ENCODE data around the gene DDO. TPM values are rescaled to one million over a fixed set of nuclear protein-coding genes. Genes with fewer than 3 reads are reported as not detected.

DDO gene
- total RNA-seq, 6 donors from 2014 or later: 1.4 to 7.6 (median 3.2) TPM

DNA sequence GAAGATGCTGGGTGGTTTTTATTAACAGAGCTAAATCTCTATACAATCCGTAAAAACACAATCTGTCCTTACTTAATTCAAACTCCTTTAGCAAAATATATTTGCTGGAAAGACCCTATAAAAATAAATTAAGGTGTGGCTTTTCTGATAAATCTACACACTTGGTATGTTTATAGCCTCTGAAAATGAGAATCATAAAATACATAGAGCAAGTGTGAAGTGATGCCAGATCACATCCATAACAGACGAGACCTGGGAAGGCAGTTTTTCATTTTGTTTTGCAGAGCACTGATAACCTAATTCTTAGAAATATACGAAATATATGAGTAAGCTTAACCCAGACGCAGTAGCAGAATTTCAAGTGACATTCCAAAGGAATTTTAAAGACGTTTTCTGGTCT lies 10.4 kb upstream of the DDO start:
- Histone ChIP-seq H3K4me1 (no peaks in the 10 kb centered on the region), H3K36me3 (no peaks in the 10 kb centered on the region), H3K27me3 (no peaks in the 10 kb centered on the region), H3K27ac (no peak overlapping the region), H3K9me3 (no peaks in the 10 kb centered on the region), H3K4me3 (no peak overlapping the region)
- TF ChIP-seq POLR2A (IDR thresholded peaks at IDR 0.05) (no peak), POLR2AphosphoS5 (IDR thresholded peaks at IDR 0.05) (no peak), EP300 (IDR thresholded peaks at IDR 0.05) (no peak)
- TF ChIP-seq, protein P1, sequence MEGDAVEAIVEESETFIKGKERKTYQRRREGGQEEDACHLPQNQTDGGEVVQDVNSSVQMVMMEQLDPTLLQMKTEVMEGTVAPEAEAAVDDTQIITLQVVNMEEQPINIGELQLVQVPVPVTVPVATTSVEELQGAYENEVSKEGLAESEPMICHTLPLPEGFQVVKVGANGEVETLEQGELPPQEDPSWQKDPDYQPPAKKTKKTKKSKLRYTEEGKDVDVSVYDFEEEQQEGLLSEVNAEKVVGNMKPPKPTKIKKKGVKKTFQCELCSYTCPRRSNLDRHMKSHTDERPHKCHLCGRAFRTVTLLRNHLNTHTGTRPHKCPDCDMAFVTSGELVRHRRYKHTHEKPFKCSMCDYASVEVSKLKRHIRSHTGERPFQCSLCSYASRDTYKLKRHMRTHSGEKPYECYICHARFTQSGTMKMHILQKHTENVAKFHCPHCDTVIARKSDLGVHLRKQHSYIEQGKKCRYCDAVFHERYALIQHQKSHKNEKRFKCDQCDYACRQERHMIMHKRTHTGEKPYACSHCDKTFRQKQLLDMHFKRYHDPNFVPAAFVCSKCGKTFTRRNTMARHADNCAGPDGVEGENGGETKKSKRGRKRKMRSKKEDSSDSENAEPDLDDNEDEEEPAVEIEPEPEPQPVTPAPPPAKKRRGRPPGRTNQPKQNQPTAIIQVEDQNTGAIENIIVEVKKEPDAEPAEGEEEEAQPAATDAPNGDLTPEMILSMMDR (IDR thresholded peaks at IDR 0.05): no peak
- ATAC-seq (ENCODE audit: low FRiP score in 2 of 2) (no peak), DNase-seq (no peak)
- WGBS, 2 donors: 40 to 46% methylated on average over 5 of the region's 5 CpGs

DNA sequence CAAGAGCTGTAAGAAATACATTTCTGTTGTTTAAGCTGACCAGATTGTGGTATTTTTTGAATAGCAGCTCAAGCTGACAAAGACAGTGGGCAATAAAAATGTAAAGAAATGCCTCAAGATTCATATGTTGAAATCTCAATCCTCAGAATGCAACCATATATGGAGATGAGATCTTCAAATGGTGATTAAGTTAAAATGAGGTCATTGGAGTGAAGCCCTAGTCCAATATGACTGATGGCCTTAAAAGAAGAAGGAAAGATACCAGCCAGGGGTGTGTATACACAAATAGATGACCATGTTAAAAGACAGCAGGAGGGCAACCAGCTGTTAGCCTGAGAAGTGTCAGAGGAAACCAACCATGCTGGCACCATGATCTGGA lies 7.1 kb upstream of the DDO start:
- Histone ChIP-seq H3K36me3 (no peaks in the 10 kb centered on the region), H3K27ac (no peak overlapping the region), H3K9me3 (no peaks in the 10 kb centered on the region), H3K27me3 (no peaks in the 10 kb centered on the region), H3K4me3 (no peak overlapping the region), H3K4me1 (no peaks in the 10 kb centered on the region)
- TF ChIP-seq EP300 (IDR thresholded peaks at IDR 0.05): no peak
- no peak for TF ChIP-seq POLR2AphosphoS5 (IDR thresholded peaks at IDR 0.05)
- TF ChIP-seq POLR2A (IDR thresholded peaks at IDR 0.05): no peak
- TF ChIP-seq, protein P1 (IDR thresholded peaks at IDR 0.05): no peak
- DNase-seq (no peak), ATAC-seq (ENCODE audit: low FRiP score in 2 of 2) (no peak)

- Histone ChIP-seq H3K4me1 (no peaks in the 10 kb centered on the region), H3K4me3 (no peak overlapping the region), H3K9me3 (no peaks in the 10 kb centered on the region), H3K27me3 (no peaks in the 10 kb centered on the region), H3K36me3 (no peaks in the 10 kb centered on the region), H3K27ac (no peak overlapping the region)
- no peak for DNase-seq
- 42 to 54% methylated on average over 4 of the region's 4 CpGs for WGBS, 2 donors
- TF ChIP-seq, protein P1 (IDR thresholded peaks at IDR 0.05): no peak
- TF ChIP-seq POLR2A (IDR thresholded peaks at IDR 0.05): no peak
- TF ChIP-seq EP300 (IDR thresholded peaks at IDR 0.05): no peak
- no peak for TF ChIP-seq POLR2AphosphoS5 (IDR thresholded peaks at IDR 0.05)
- ATAC-seq (ENCODE audit: low FRiP score in 2 of 2): peak in 1 of 2 donors; percentile 53
Observed at GRCh38 chr6:110421749-110422443, 6.5 kb upstream of the DDO start.

GRCh38 chr6:110419028-110419739 lies 3.8 kb upstream of the DDO start:
- TF ChIP-seq POLR2AphosphoS5 (IDR thresholded peaks at IDR 0.05): no peak
- TF ChIP-seq POLR2A (IDR thresholded peaks at IDR 0.05): no peak
- no peak for TF ChIP-seq EP300 (IDR thresholded peaks at IDR 0.05)
- TF ChIP-seq, protein P1 (IDR thresholded peaks at IDR 0.05): no peak
- Histone ChIP-seq H3K4me1 (peaks cover 5 to 11% (median 7%) of the 10 kb centered on the region in 4 donors), H3K27me3 (no peaks in the 10 kb centered on the region), H3K27ac (no peak overlapping the region), H3K36me3 (no peaks in the 10 kb centered on the region), H3K9me3 (no peaks in the 10 kb centered on the region), H3K4me3 (no peak overlapping the region)
- ATAC-seq (ENCODE audit: low FRiP score in 2 of 2): no peak
- no peak for DNase-seq
- WGBS, 2 donors: 69 to 71% methylated on average over 6 of the region's 6 CpGs

Measured in upper lobe of left lung (tissue), 6 donors.